GM12872 (cell line): ENCODE data around the gene CRIP1.

Source experiments
- CTCF ChIP-seq: IDR thresholded peaks from 3 replicates; pipeline ENCODE4 v1.5.1; 2011; ENCODE audit warnings: low read depth, mild to moderate bottlenecking, low read length, moderate library complexity; ENCODE audit not compliant: insufficient read depth

The CRIP1 gene

GRCh38 chr14:105440992-105441391, 45.7 kb upstream of the CRIP1 start:
- no peak for TF ChIP-seq CTCF

GRCh38 chr14:105442125-105442524, 44.6 kb upstream of the CRIP1 start:
- TF ChIP-seq CTCF: no peak

GRCh38 chr14:105442834-105443233, 43.9 kb upstream of the CRIP1 start:
- TF ChIP-seq CTCF: no peak

- TF ChIP-seq CTCF: no peak
Measured at GRCh38 chr14:105444859-105445258, 41.8 kb upstream of the CRIP1 start.

GRCh38 chr14:105445290-105445689, 41.4 kb upstream of the CRIP1 start:
- no peak for TF ChIP-seq CTCF

GRCh38 chr14:105445901-105446845, 40.5 kb upstream of the CRIP1 start:
- no peak for TF ChIP-seq CTCF

- TF ChIP-seq CTCF: no peak
Measured at GRCh38 chr14:105446971-105447370, 39.7 kb upstream of the CRIP1 start.
